Fibroblast of the aortic adventitia (primary cell): ENCODE measurements around the gene RPS6KA2. TPM values are rescaled to one million over a fixed set of nuclear protein-coding genes. Genes with fewer than 3 reads are reported as not detected.
"Not testable (repeated sequence)": the region's sequence is repeated elsewhere in the genome, so short reads cannot be mapped to it uniquely, and the experiment has no call there.

Experiments used
- DNase-seq: peaks from one replicate; pipeline ENCODE4 v3.0.0-alpha.2; 2010; ENCODE audit warnings: low read depth
- H3K4me3 ChIP-seq: 2 replicates; pipeline ENCODE4 v1.5.1; 2011; ENCODE audit warnings: low read depth, mild to moderate bottlenecking, control low read depth, low read length, moderate library complexity
- CTCF ChIP-seq: IDR thresholded peaks from 2 replicates; pipeline ENCODE4 v1.5.1; 2011; ENCODE audit warnings: mild to moderate bottlenecking, low read length, control low read depth, inconsistent platforms; ENCODE audit not compliant: insufficient read depth
- total RNA-seq: library from RNA; depleted of rRNA; stranded (reverse); fragments of >200 nt; gene quantifications from 2 replicates; pipeline ENCODE4 v1.2.3, GENCODE V29; 2012; ENCODE audit warnings: low replicate concordance

The RPS6KA2 gene
- total RNA-seq, 1 donor = 89.7 TPM

- TF ChIP-seq CTCF = no peak
Observed at GRCh38 chr6:166637812-166638572, 10.9 kb upstream of the RPS6KA2 start.

GRCh38 chr6:166636934-166637333 is 9.9 kb upstream of the RPS6KA2 start:
- DNase-seq = no peak
- no peak overlapping the region for H3K4me3 ChIP-seq
- no peak for TF ChIP-seq CTCF

More at GRCh38 chr6:166637812-166638572, 10.9 kb upstream of the RPS6KA2 start:
- no peak overlapping the region for H3K4me3 ChIP-seq
- no peak for DNase-seq

GRCh38 chr6:166636191-166636933 is 9.3 kb upstream of the RPS6KA2 start:
- TF ChIP-seq CTCF = no peak
- H3K4me3 ChIP-seq = no peak overlapping the region
- DNase-seq = peak; percentile 57

GRCh38 chr6:166635013-166635970 is 8.2 kb upstream of the RPS6KA2 start:
- no peak overlapping the region for H3K4me3 ChIP-seq
- DNase-seq = no peak
- no peak for TF ChIP-seq CTCF

GRCh38 chr6:166634581-166634980 is 7.5 kb upstream of the RPS6KA2 start:
- not testable (repeated sequence) for DNase-seq, H3K4me3 ChIP-seq

GRCh38 chr6:166633732-166634535 is 6.9 kb upstream of the RPS6KA2 start:
- no peak overlapping the region for H3K4me3 ChIP-seq

More at GRCh38 chr6:166633732-166634535, 6.9 kb upstream of the RPS6KA2 start:
- no peak for DNase-seq
- no peak for TF ChIP-seq CTCF
